ENCODE measurements around the gene PICK1. TPM values are rescaled to one million over a fixed set of nuclear protein-coding genes. Genes with fewer than 3 reads are reported as not detected.

Gene PICK1
- total RNA-seq, 1 donor from 2014 or later = 15.1 TPM

GRCh38 chr22:38097557-38098409 lies 40.6 kb downstream of the PICK1 start:
- no peaks in the 10 kb centered on the region for H3K27me3 Mint-ChIP-seq
- H3K9me3 Mint-ChIP-seq = no peaks in the 10 kb centered on the region
- H3K4me1 Mint-ChIP-seq = no peaks in the 10 kb centered on the region
- H3K27ac Mint-ChIP-seq = no peak overlapping the region
- intact Hi-C loops (cut with micrococcal nuclease) = no loop called here
- H3K4me3 Mint-ChIP-seq = no peak overlapping the region
- H3K36me3 Mint-ChIP-seq (ENCODE audit: low read depth) = no peaks in the 10 kb centered on the region
- DNase-seq = no peak

GRCh38 chr22:38098410-38099249 lies 41.4 kb downstream of the PICK1 start:
- intact Hi-C loops (cut with micrococcal nuclease) = no loop called here
- Mint-ChIP-seq H3K27me3 (no peaks in the 10 kb centered on the region), H3K27ac (no peak overlapping the region), H3K4me3 (no peak overlapping the region), H3K9me3 (no peaks in the 10 kb centered on the region), H3K36me3 (ENCODE audit: low read depth) (no peaks in the 10 kb centered on the region), H3K4me1 (no peaks in the 10 kb centered on the region)
- no peak for DNase-seq

GRCh38 chr22:38103641-38104040 lies 46.4 kb downstream of the PICK1 start:
- no peaks in the 10 kb centered on the region for H3K36me3 Mint-ChIP-seq (ENCODE audit: low read depth)
- H3K4me3 Mint-ChIP-seq = no peak overlapping the region
- peaks cover 6% of the 10 kb centered on the region for H3K4me1 Mint-ChIP-seq
- no peak for DNase-seq
- H3K9me3 Mint-ChIP-seq = no peaks in the 10 kb centered on the region
- H3K27ac Mint-ChIP-seq = no peak overlapping the region
- intact Hi-C loops (cut with micrococcal nuclease) = loop anchor here (5.0 to 10.0 kb wide), 2 partner anchors 51 to 471 kb away; partner anchors contain the start of gene DMC1
- H3K27me3 Mint-ChIP-seq = no peaks in the 10 kb centered on the region

GRCh38 chr22:38104084-38104483 lies 46.9 kb downstream of the PICK1 start:
- no peaks in the 10 kb centered on the region for H3K27me3 Mint-ChIP-seq
- H3K4me1 Mint-ChIP-seq = peaks cover 6% of the 10 kb centered on the region
- no peaks in the 10 kb centered on the region for H3K9me3 Mint-ChIP-seq
- no peaks in the 10 kb centered on the region for H3K36me3 Mint-ChIP-seq (ENCODE audit: low read depth)
- no peak overlapping the region for H3K4me3 Mint-ChIP-seq
- intact Hi-C loops (cut with micrococcal nuclease) = loop anchor here (5.0 to 10.0 kb wide), 2 partner anchors 52 to 471 kb away; partner anchors contain the start of gene DMC1
- no peak overlapping the region for H3K27ac Mint-ChIP-seq
- no peak for DNase-seq

GRCh38 chr22:38106814-38107578 lies 49.8 kb downstream of the PICK1 start:
- DNase-seq = no peak
- Mint-ChIP-seq H3K36me3 (ENCODE audit: low read depth) (no peaks in the 10 kb centered on the region), H3K27me3 (no peaks in the 10 kb centered on the region), H3K27ac (no peak overlapping the region), H3K4me1 (peaks cover 6% of the 10 kb centered on the region), H3K4me3 (no peak overlapping the region), H3K9me3 (no peaks in the 10 kb centered on the region)
- intact Hi-C loops (cut with micrococcal nuclease) = loop anchor here (10.0 kb wide), 1 partner anchor 468 kb away; the partner anchor contains the start of gene DMC1

- H3K4me1 Mint-ChIP-seq = peaks cover 6% of the 10 kb centered on the region
- H3K27ac Mint-ChIP-seq = no peak overlapping the region
- DNase-seq = no peak
- no peaks in the 10 kb centered on the region for H3K36me3 Mint-ChIP-seq (ENCODE audit: low read depth)
- intact Hi-C loops (cut with micrococcal nuclease) = loop anchor here (10.0 kb wide), 1 partner anchor 467 kb away; the partner anchor contains the start of gene DMC1
- no peaks in the 10 kb centered on the region for H3K9me3 Mint-ChIP-seq
- no peak overlapping the region for H3K4me3 Mint-ChIP-seq
- H3K27me3 Mint-ChIP-seq = no peaks in the 10 kb centered on the region
These were observed 50.7 kb downstream of the PICK1 start for GRCh38 chr22:38107692-38108515.

- H3K4me3 Mint-ChIP-seq = no peak overlapping the region
- no peaks in the 10 kb centered on the region for H3K9me3 Mint-ChIP-seq
- DNase-seq = no peak
- H3K27me3 Mint-ChIP-seq = no peaks in the 10 kb centered on the region
- H3K4me1 Mint-ChIP-seq = peaks cover 6% of the 10 kb centered on the region
- intact Hi-C loops (cut with micrococcal nuclease) = loop anchor here (10.0 kb wide), 1 partner anchor 466 kb away; the partner anchor contains the start of gene DMC1
- no peaks in the 10 kb centered on the region for H3K36me3 Mint-ChIP-seq (ENCODE audit: low read depth)
- H3K27ac Mint-ChIP-seq = no peak overlapping the region
These were observed 51.5 kb downstream of the PICK1 start for GRCh38 chr22:38108561-38109319.

- peak; percentile 69 for DNase-seq
- Mint-ChIP-seq H3K36me3 (ENCODE audit: low read depth) (no peaks in the 10 kb centered on the region), H3K4me3 (no peak overlapping the region), H3K27me3 (no peaks in the 10 kb centered on the region), H3K9me3 (no peaks in the 10 kb centered on the region), H3K27ac (peak overlapping the region; percentile 5), H3K4me1 (peaks cover 5% of the 10 kb centered on the region)
- intact Hi-C loops (cut with micrococcal nuclease) = loop anchor here (10.0 kb wide), 2 partner anchors 95 to 465 kb away; partner anchors contain the start of genes DMC1 and MAFF
These were observed 52.3 kb downstream of the PICK1 start for GRCh38 chr22:38109371-38110001.

- no peaks in the 10 kb centered on the region for H3K27me3 Mint-ChIP-seq
- H3K27ac Mint-ChIP-seq = peak within 1 kb of the TSS; percentile 5
- no peaks in the 10 kb centered on the region for H3K36me3 Mint-ChIP-seq (ENCODE audit: low read depth)
- intact Hi-C loops (cut with micrococcal nuclease) = loop anchor here (10.0 kb wide), 1 partner anchor 95 kb away; the partner anchor contains the start of gene MAFF
- no peak for DNase-seq
- no peak within 1 kb of the TSS for H3K4me3 Mint-ChIP-seq
- H3K9me3 Mint-ChIP-seq = no peaks in the 10 kb centered on the region
- no peaks in the 10 kb centered on the region for H3K4me1 Mint-ChIP-seq
These were observed 53.0 kb downstream of the PICK1 start, which contains the start of gene BAIAP2L2 for GRCh38 chr22:38110008-38110862. BAIAP2L2 (minus strand) TSS chr22:38110684; CDS start chr22:38110525, 159 bp downstream.

- intact Hi-C loops (cut with micrococcal nuclease) = loop anchor here (10.0 kb wide), 1 partner anchor 94 kb away; the partner anchor contains the start of gene MAFF
- no peak overlapping the region for H3K27ac Mint-ChIP-seq
These were observed 54.0 kb downstream of the PICK1 start for GRCh38 chr22:38110863-38111852.

More at GRCh38 chr22:38110863-38111852, 54.0 kb downstream of the PICK1 start:
- no peaks in the 10 kb centered on the region for H3K36me3 Mint-ChIP-seq (ENCODE audit: low read depth)
- no peaks in the 10 kb centered on the region for H3K4me1 Mint-ChIP-seq
- no peak for DNase-seq
- no peaks in the 10 kb centered on the region for H3K27me3 Mint-ChIP-seq
- no peaks in the 10 kb centered on the region for H3K9me3 Mint-ChIP-seq
- no peak overlapping the region for H3K4me3 Mint-ChIP-seq

All from activated CD4-positive, alpha-beta T cell treated with anti-CD3 and anti-CD28 coated beads, Interleukin-2, amount 10 ng/mL, durations not matched to agents 24 days and 14 days (primary cell).